ENCODE results near the gene NCK1.

DNA sequence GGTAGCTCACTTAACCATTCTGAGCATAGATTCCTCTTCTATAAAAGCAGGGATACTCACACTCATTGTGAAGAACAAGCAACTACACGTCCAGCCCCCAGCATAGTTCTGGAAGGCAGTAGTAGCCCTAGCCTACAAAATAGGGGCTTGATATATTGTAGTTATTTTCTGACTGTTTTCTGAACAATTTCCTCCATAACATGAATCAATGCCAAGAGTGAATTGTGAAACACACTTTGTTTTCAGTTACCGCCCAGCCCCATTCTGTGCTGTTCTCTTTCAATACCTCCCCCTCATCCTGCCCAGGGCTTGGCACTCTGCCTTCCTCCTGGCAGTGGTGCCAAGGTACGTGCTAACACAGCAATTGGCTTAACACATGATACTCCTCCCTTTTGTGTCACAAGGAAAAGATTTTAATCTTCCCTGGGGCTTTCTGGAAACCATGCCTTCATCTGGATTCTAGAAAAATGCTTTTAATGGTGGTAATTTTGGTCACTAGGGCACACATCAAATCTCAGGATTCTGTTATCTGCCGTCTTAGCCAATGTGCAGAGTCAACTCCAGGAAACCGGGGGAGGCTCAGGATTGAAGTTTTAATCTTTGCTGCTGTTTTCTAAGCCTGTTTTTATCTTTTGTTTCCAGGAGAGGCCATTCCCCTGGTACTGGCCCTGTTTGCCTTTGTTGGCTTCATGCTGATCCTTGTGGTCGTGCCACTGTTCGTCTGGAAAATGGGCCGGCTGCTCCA, 132.9 kb downstream of the NCK1 start:
- TF ChIP-seq KDM1A (IDR thresholded peaks at IDR 0.05; ENCODE audit: low read depth): no peak
- TF ChIP-seq, protein P1, sequence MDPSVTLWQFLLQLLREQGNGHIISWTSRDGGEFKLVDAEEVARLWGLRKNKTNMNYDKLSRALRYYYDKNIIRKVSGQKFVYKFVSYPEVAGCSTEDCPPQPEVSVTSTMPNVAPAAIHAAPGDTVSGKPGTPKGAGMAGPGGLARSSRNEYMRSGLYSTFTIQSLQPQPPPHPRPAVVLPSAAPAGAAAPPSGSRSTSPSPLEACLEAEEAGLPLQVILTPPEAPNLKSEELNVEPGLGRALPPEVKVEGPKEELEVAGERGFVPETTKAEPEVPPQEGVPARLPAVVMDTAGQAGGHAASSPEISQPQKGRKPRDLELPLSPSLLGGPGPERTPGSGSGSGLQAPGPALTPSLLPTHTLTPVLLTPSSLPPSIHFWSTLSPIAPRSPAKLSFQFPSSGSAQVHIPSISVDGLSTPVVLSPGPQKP (IDR thresholded peaks at IDR 0.05; ENCODE audit: low read depth, low read length): no peak
- TF ChIP-seq, protein P2, sequence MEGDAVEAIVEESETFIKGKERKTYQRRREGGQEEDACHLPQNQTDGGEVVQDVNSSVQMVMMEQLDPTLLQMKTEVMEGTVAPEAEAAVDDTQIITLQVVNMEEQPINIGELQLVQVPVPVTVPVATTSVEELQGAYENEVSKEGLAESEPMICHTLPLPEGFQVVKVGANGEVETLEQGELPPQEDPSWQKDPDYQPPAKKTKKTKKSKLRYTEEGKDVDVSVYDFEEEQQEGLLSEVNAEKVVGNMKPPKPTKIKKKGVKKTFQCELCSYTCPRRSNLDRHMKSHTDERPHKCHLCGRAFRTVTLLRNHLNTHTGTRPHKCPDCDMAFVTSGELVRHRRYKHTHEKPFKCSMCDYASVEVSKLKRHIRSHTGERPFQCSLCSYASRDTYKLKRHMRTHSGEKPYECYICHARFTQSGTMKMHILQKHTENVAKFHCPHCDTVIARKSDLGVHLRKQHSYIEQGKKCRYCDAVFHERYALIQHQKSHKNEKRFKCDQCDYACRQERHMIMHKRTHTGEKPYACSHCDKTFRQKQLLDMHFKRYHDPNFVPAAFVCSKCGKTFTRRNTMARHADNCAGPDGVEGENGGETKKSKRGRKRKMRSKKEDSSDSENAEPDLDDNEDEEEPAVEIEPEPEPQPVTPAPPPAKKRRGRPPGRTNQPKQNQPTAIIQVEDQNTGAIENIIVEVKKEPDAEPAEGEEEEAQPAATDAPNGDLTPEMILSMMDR (IDR thresholded peaks at IDR 0.05): no peak

Measured in A549 (cell line).